ENCODE results near the gene DNAH8. TPM values are rescaled to one million over a fixed set of nuclear protein-coding genes. Genes with fewer than 3 reads are reported as not detected.

The DNAH8 gene
- total RNA-seq, 3 donors from 2014 or later (not counting 1 experiment from before 2014, with no cell fraction given) = 0.10 TPM; not detected in 2

- H3K36me3 Mint-ChIP-seq = no peaks in the 10 kb centered on the region
- Histone ChIP-seq H3K27me3 (ENCODE audit: control insufficient read depth, insufficient read depth, low read length) (peaks cover 2% of the 10 kb centered on the region), H3K9me3 (ENCODE audit: control insufficient read depth, insufficient read depth, low read length) (no peaks in the 10 kb centered on the region), H3K4me3 (ENCODE audit: low read length) (no peak overlapping the region), H3K27ac (ENCODE audit: low read length) (no peak overlapping the region), H3K36me3 (ENCODE audit: control insufficient read depth, insufficient read depth, low read length) (no peaks in the 10 kb centered on the region), H3K4me1 (ENCODE audit: control insufficient read depth, insufficient read depth, low read length) (no peaks in the 10 kb centered on the region)
- TF ChIP-seq CTCF (IDR thresholded peaks at IDR 0.05) = no peak
- no peaks in the 10 kb centered on the region for H3K9me3 Mint-ChIP-seq
- H3K27ac Mint-ChIP-seq = no peak overlapping the region
- no peak overlapping the region for H3K4me3 Mint-ChIP-seq
- DNase-seq = no peak
- peaks cover 21 to 46% of the 10 kb centered on the region in 2 donors for H3K27me3 Mint-ChIP-seq (ENCODE audit: low read depth in 2 of 2)
- H3K4me1 Mint-ChIP-seq = no peaks in the 10 kb centered on the region
- intact Hi-C loops (cut with micrococcal nuclease) = no loop called here
- ATAC-seq = no peak
These were observed 253.6 kb downstream of the DNAH8 start for GRCh38 chr6:38968702-38969149.

GRCh38 chr6:38973178-38974057 is 258.3 kb downstream of the DNAH8 start:
- H3K9me3 ChIP-seq (ENCODE audit: control insufficient read depth, insufficient read depth, low read length) = no peaks in the 10 kb centered on the region

GRCh38 chr6:38974389-38975151 is 259.5 kb downstream of the DNAH8 start:
- Mint-ChIP-seq H3K36me3 (no peaks in the 10 kb centered on the region), H3K4me3 (no peak overlapping the region), H3K9me3 (no peaks in the 10 kb centered on the region), H3K4me1 (no peaks in the 10 kb centered on the region), H3K27ac (no peak overlapping the region), H3K27me3 (ENCODE audit: low read depth in 2 of 2) (peaks cover 38 to 73% of the 10 kb centered on the region in 2 donors)
- ATAC-seq (no peak), DNase-seq (no peak)
- intact Hi-C loops (cut with micrococcal nuclease) = no loop called here
- 92% methylated on average over 5 of the region's 7 CpGs for WGBS (ENCODE audit: insufficient coverage)
- Histone ChIP-seq H3K4me3 (ENCODE audit: low read length) (no peak overlapping the region), H3K4me1 (ENCODE audit: control insufficient read depth, insufficient read depth, low read length) (no peaks in the 10 kb centered on the region), H3K27me3 (ENCODE audit: control insufficient read depth, insufficient read depth, low read length) (no peaks in the 10 kb centered on the region), H3K36me3 (ENCODE audit: control insufficient read depth, insufficient read depth, low read length) (no peaks in the 10 kb centered on the region), H3K27ac (ENCODE audit: low read length) (no peak overlapping the region), H3K9me3 (ENCODE audit: control insufficient read depth, insufficient read depth, low read length) (no peaks in the 10 kb centered on the region)
- TF ChIP-seq CTCF (IDR thresholded peaks at IDR 0.05) = no peak

More at GRCh38 chr6:38973178-38974057, 258.3 kb downstream of the DNAH8 start:
- intact Hi-C loops (cut with micrococcal nuclease) = no loop called here
- Histone ChIP-seq H3K27me3 (ENCODE audit: control insufficient read depth, insufficient read depth, low read length) (no peaks in the 10 kb centered on the region), H3K4me1 (ENCODE audit: control insufficient read depth, insufficient read depth, low read length) (no peaks in the 10 kb centered on the region), H3K36me3 (ENCODE audit: control insufficient read depth, insufficient read depth, low read length) (no peaks in the 10 kb centered on the region), H3K27ac (ENCODE audit: low read length) (no peak overlapping the region), H3K4me3 (ENCODE audit: low read length) (no peak overlapping the region)
- 69% methylated on average over 8 of the region's 8 CpGs for WGBS (ENCODE audit: insufficient coverage)
- peak in 1 of 2 donors; percentile 63 for DNase-seq
- ATAC-seq = peak; percentile 60 to 82 (median 78)
- no peaks in the 10 kb centered on the region for H3K4me1 Mint-ChIP-seq
- no peaks in the 10 kb centered on the region for H3K9me3 Mint-ChIP-seq
- no peaks in the 10 kb centered on the region for H3K36me3 Mint-ChIP-seq
- no peak overlapping the region for H3K27ac Mint-ChIP-seq
- H3K4me3 Mint-ChIP-seq = no peak overlapping the region
- TF ChIP-seq CTCF (IDR thresholded peaks at IDR 0.05) = peak; percentile 57
- H3K27me3 Mint-ChIP-seq (ENCODE audit: low read depth in 2 of 2) = peaks cover 42 to 61% of the 10 kb centered on the region in 2 donors
